HepG2 (cell line): Measurements from ENCODE around the gene ANKRD60. TPM values are rescaled to one million over a fixed set of nuclear protein-coding genes. Genes with fewer than 3 reads are reported as not detected.

ENCODE experiments used
- ATAC-seq: fragments of 200-7000 bp; cut with Tn5 transposase; 3 replicates; pipeline ENCODE4 v1.9.1; 2020; ENCODE audit warnings: mild to moderate bottlenecking, moderate library complexity
- BruUV-seq: library from RNA; stranded (reverse); fragments of 400-500 nt; replicated peaks from 2 replicates; lab custom pipeline; 2021; lab: Mats Ljungman, UMichigan
- CTCF ChIA-PET: fragments of 300-600 bp; formaldehyde crosslinking; extraction: SDS; loops from one replicate; lab custom pipeline; 2021; ENCODE audit warnings: low total read pairs, inconsistent platforms, low intra/inter-chr PET ratio; lab: Yijun Ruan, JAX
- POLR2A ChIA-PET: fragments of 350-600 bp; sonication (Branson Sonifier 250); formaldehyde crosslinking; loops from one replicate; lab custom pipeline; 2020; ENCODE audit warnings: antibody characterized with exemption, inconsistent platforms; lab: Yijun Ruan, JAX
- DNase-seq: peaks from one replicate; pipeline ENCODE4 v3.0.0-alpha.2; 2015; ENCODE audit warnings: low spot score
- FAIRE-seq: peaks from 3 replicates; lab custom pipeline; 2011; peaks lifted over from hg19 to GRCh38; lab: Jason Lieb, UNC
- H2AFZ ChIP-seq: one replicate; pipeline ENCODE4 v1.6.1; 2011; ENCODE audit warnings: low read length, inconsistent platforms
- H3K27ac ChIP-seq: fragments of 300-600 bp; 3 replicates; pipeline ENCODE4 v1.8.0; 2011; ENCODE audit warnings: mixed run types, mild to moderate bottlenecking, mixed read lengths, low read length, inconsistent platforms; ENCODE audit not compliant: insufficient read depth; ENCODE audit errors: extremely low read length
- H3K27me3 ChIP-seq, 2 experiments: fragments of 200-600 bp in 1 of 2; 2 replicates in 1 of 2; 3 replicates in 1 of 2; pipeline versions ENCODE4 v1.6.0 to v1.8.0; 2011; ENCODE audit warnings: low read length in 2 of 2, mild to moderate bottlenecking in 2 of 2, moderate library complexity in 2 of 2, inconsistent platforms in 1 of 2; ENCODE audit not compliant: insufficient read depth in 2 of 2, control insufficient read depth in 1 of 2
- H3K36me3 ChIP-seq, 2 experiments: fragments of 200-600 bp in 1 of 2; replicated peaks in 1 of 2; 2 replicates in 1 of 2; 3 replicates in 1 of 2; pipeline versions ENCODE4 v1.5.1 to v1.8.0; 2011; ENCODE audit warnings: low read length in 2 of 2, inconsistent platforms in 1 of 2; ENCODE audit not compliant: insufficient read depth in 2 of 2, control insufficient read depth in 1 of 2
- H3K4me1 ChIP-seq: 2 replicates; pipeline ENCODE4 v1.5.1; 2012; ENCODE audit warnings: low read length, inconsistent platforms; ENCODE audit not compliant: insufficient read depth
- H3K4me2 ChIP-seq: 2 replicates; pipeline ENCODE4 v1.6.0; 2011; ENCODE audit warnings: low read depth, low read length, inconsistent platforms
- H3K4me3 ChIP-seq, 3 experiments: fragments of 200-600 bp in 1 of 3; sonication (generic), shearing (Covaris generic) in 1 of 3; replicated peaks in 1 of 3; 2 replicates each; pipeline ENCODE4 v1.5.1; 2011 to 2016; ENCODE audit warnings: low read length in 3 of 3, inconsistent platforms in 2 of 3, low read depth in 2 of 3, mild to moderate bottlenecking in 2 of 3, control low read depth in 1 of 3, mixed read lengths in 1 of 3; ENCODE audit not compliant: insufficient read depth in 1 of 3
- H3K79me2 ChIP-seq: one replicate; pipeline ENCODE4 v1.6.1; 2011; ENCODE audit warnings: low read length, inconsistent platforms; ENCODE audit not compliant: insufficient read depth
- H3K9ac ChIP-seq: 2 replicates; pipeline ENCODE4 v1.6.0; 2011; ENCODE audit warnings: mild to moderate bottlenecking, low read depth, low read length, inconsistent platforms; ENCODE audit not compliant: insufficient read depth
- H3K9me3 ChIP-seq: 2 replicates; pipeline ENCODE4 v1.5.1; 2012; ENCODE audit warnings: mild to moderate bottlenecking, low read length
- H4K20me1 ChIP-seq: 2 replicates; pipeline ENCODE4 v1.6.0; 2011; ENCODE audit warnings: inconsistent platforms, mild to moderate bottlenecking, low read length, moderate library complexity; ENCODE audit not compliant: insufficient read depth
- ADNP ChIP-seq: sonication (generic); formaldehyde crosslinking; IDR thresholded peaks from 2 replicates; pipeline ENCODE4 v1.4.0; 2020; ENCODE audit warnings: missing genetic modification reagents
- ELK4 ChIP-seq: sonication (generic); formaldehyde crosslinking; IDR thresholded peaks from 2 replicates; pipeline ENCODE4 v1.9.0; 2021; ENCODE audit warnings: missing genetic modification reagents, borderline replicate concordance
- GMEB1 ChIP-seq: sonication (generic); formaldehyde crosslinking; IDR thresholded peaks from 2 replicates; pipeline ENCODE4 v1.5.1; 2020; ENCODE audit warnings: missing genetic modification reagents, mild to moderate bottlenecking, borderline replicate concordance
- HIVEP1 ChIP-seq: sonication (generic); formaldehyde crosslinking; IDR thresholded peaks from 2 replicates; pipeline ENCODE4 v1.4.0; 2020; ENCODE audit warnings: mild to moderate bottlenecking, missing genetic modification reagents
- PRDM4 ChIP-seq: sonication (generic); formaldehyde crosslinking; IDR thresholded peaks from 2 replicates; pipeline ENCODE4 v1.9.0; 2021; ENCODE audit warnings: missing genetic modification reagents, borderline replicate concordance
- SKI ChIP-seq: fragments of 450-650 bp; IDR thresholded peaks from one replicate; pipeline ENCODE4 v1.6.1; 2018; ENCODE audit warnings: mild to moderate bottlenecking; ENCODE audit not compliant: partially characterized antibody
- SP4 ChIP-seq: sonication (generic); formaldehyde crosslinking; IDR thresholded peaks from 2 replicates; pipeline ENCODE4 v1.8.1; 2023; ENCODE audit warnings: mild to moderate bottlenecking, missing genetic modification reagents
- STAT5B ChIP-seq: sonication (generic); formaldehyde crosslinking; IDR thresholded peaks from 2 replicates; pipeline ENCODE4 v1.4.0; 2020; ENCODE audit warnings: missing genetic modification reagents
- ZFP91 ChIP-seq: sonication (generic); formaldehyde crosslinking; IDR thresholded peaks from 2 replicates; pipeline ENCODE4 v1.9.0; 2022; ENCODE audit warnings: missing genetic modification reagents, mild to moderate bottlenecking, borderline replicate concordance
- ZNF577 ChIP-seq: sonication (generic); formaldehyde crosslinking; IDR thresholded peaks from 2 replicates; pipeline ENCODE4 v1.4.0; 2020; ENCODE audit warnings: mild to moderate bottlenecking, low read depth, missing genetic modification reagents, borderline replicate concordance
- WGBS: methylation state at CpG from one replicate; pipeline ENCODE4 v1.1.6; 2017; ENCODE audit warnings: low lambda C conversion rate; 5-methylcytosine and 5-hydroxymethylcytosine counted together
- in situ Hi-C: cut with HindIII; loops from 2 replicates; pipeline ENCODE4 v1.10.0; 2017; ENCODE audit warnings: low pct_unique_long_range_greater_than_20kb; ENCODE audit not compliant: extremely low pct_ligation_motif_present
- intact Hi-C: fragments of 100-400 bp; cut with micrococcal nuclease; formaldehyde crosslinking; loops from one replicate; pipeline ENCODE4 v1.10.0; 2022; ENCODE audit not compliant: unreplicated experiment
- polyA plus RNA-seq, 8 experiments: library from polyadenylated mRNA; depleted of rRNA in 3 of 8; stranded (reverse) in 7 of 8; unstranded in 1 of 8; fragments of >200 nt; fragmentation: Illumina TruSeq in 4 of 8; extraction: Trizol in 4 of 8; gene quantifications; 2 replicates each; pipeline versions ENCODE4 v1.2.1 to v1.2.3, GENCODE V29; 2011 to 2016; ENCODE audit warnings: low read depth in 4 of 8, missing spikeins in 1 of 8, mixed read lengths in 1 of 8; ENCODE audit not compliant: insufficient read depth in 1 of 8
- total RNA-seq, 5 experiments: library from RNA; depleted of rRNA; stranded (reverse); fragments of >200 nt; fragmentation: Illumina TruSeq; extraction: Trizol; gene quantifications; 2 replicates each; pipeline ENCODE4 v1.2.3, GENCODE V29; 2016; ENCODE audit warnings: low read depth in 1 of 5

ANKRD60 gene
- total and polyA plus RNA-seq, 2 of the 13 experiments (the other 11 are each of a cell fraction or from before 2014, with no cell fraction given) = not detected

GRCh38 chr20:58215116-58215515 is 13.3 kb downstream of the ANKRD60 start:
- Histone ChIP-seq H3K4me1 (no peaks in the 10 kb centered on the region), H3K27ac (no peak overlapping the region), H3K9me3 (peaks cover 19% of the 10 kb centered on the region), H3K4me2 (no peak overlapping the region), H3K36me3 (no peaks in the 10 kb centered on the region), H3K79me2 (no peaks in the 10 kb centered on the region), H4K20me1 (no peaks in the 10 kb centered on the region; the same call in 1 of the 2 replicates), H3K9ac (no peak overlapping the region), H2AFZ (no peak overlapping the region), H3K4me3 (no peak overlapping the region), H3K27me3 (peaks cover 9 to 54% of the 10 kb centered on the region in 2 experiments; a peak in 4 of 5 replicates)
- ChIA-PET POLR2A (no interaction called here), CTCF (no interaction called here)
- WGBS = 24% methylated on average over 6 of the region's 6 CpGs
- TF ChIP-seq ELK4 (CRISPR knock-in tag) (no peak), GMEB1 (no peak)
- no peak for FAIRE-seq
- intact Hi-C loops = no loop called here
- no peak for ATAC-seq
- no peak for DNase-seq
- in situ Hi-C loops = loop anchor here (25.0 kb wide), 1 partner anchor 828 kb away; the partner anchor contains the start of gene RBM38
- BruUV-seq = no TSS peak

GRCh38 chr20:58214310-58214709 is 14.1 kb downstream of the ANKRD60 start:
- intact Hi-C loops (loop anchor here (5.0 kb wide), 1 partner anchor 702 kb away; no protein-coding TSS in a partner anchor), in situ Hi-C loops (loop anchor here (25.0 kb wide), 1 partner anchor 827 kb away; the partner anchor contains the start of gene RBM38)
- no peaks in the 10 kb centered on the region; the same call in 1 of the 2 replicates for H4K20me1 ChIP-seq
- H3K9ac ChIP-seq = no peak overlapping the region
- DNase-seq = no peak
- no peaks in the 10 kb centered on the region for H3K36me3 ChIP-seq
- H3K79me2 ChIP-seq = no peaks in the 10 kb centered on the region
- H3K27ac ChIP-seq = no peak overlapping the region
- H3K27me3 ChIP-seq = peaks cover 7 to 51% of the 10 kb centered on the region in 2 experiments; a peak in 4 of 5 replicates
- ChIA-PET CTCF (interaction anchor here (7.1 kb wide), 1 partner anchor 618 kb away, joined by 222 read pairs; no protein-coding TSS in a partner anchor), POLR2A (no interaction called here)
- WGBS = 33% methylated on average over 8 of the region's 8 CpGs
- H3K4me3 ChIP-seq = no peak overlapping the region
- H3K4me1 ChIP-seq = no peaks in the 10 kb centered on the region
- FAIRE-seq = no peak
- ATAC-seq = no peak
- peaks cover 12% of the 10 kb centered on the region for H3K9me3 ChIP-seq
- no peak overlapping the region for H2AFZ ChIP-seq
- no TSS peak for BruUV-seq
- H3K4me2 ChIP-seq = no peak overlapping the region
- TF ChIP-seq ZNF577 (CRISPR knock-in tag) (no peak), ZFP91 (no peak), SP4 (CRISPR knock-in tag) (no peak), SKI (no peak), STAT5B (CRISPR knock-in tag) (no peak), HIVEP1 (CRISPR knock-in tag) (no peak), PRDM4 (CRISPR knock-in tag) (no peak), ADNP (no peak)
